Mucosa of stomach (tissue), 1 donor: ENCODE measurements around the gene NME7.

Experiments
- H3K27me3 ChIP-seq: one replicate; pipeline ENCODE4 v1.7.0; 2013; ENCODE audit warnings: mild to moderate bottlenecking, low read length; ENCODE audit not compliant: control insufficient read depth, insufficient read depth
- H3K36me3 ChIP-seq: one replicate; pipeline ENCODE4 v1.7.0; 2013; ENCODE audit warnings: low read length; ENCODE audit not compliant: control insufficient read depth, insufficient read depth
- H3K4me1 ChIP-seq: one replicate; pipeline ENCODE4 v1.7.0; 2013; ENCODE audit warnings: mild to moderate bottlenecking, low read length; ENCODE audit not compliant: control insufficient read depth, insufficient read depth
- H3K4me3 ChIP-seq: one replicate; pipeline ENCODE4 v1.7.0; 2013; ENCODE audit warnings: low read length
- H3K9ac ChIP-seq: one replicate; pipeline ENCODE4 v1.7.0; 2013; ENCODE audit warnings: mild to moderate bottlenecking, low read length, moderate library complexity
- H3K9me3 ChIP-seq: one replicate; pipeline ENCODE4 v1.7.0; 2013; ENCODE audit warnings: mild to moderate bottlenecking, low read length, moderate library complexity; ENCODE audit not compliant: control insufficient read depth
- donor health status: Pancreatic carcinoma.

The NME7 gene

DNA sequence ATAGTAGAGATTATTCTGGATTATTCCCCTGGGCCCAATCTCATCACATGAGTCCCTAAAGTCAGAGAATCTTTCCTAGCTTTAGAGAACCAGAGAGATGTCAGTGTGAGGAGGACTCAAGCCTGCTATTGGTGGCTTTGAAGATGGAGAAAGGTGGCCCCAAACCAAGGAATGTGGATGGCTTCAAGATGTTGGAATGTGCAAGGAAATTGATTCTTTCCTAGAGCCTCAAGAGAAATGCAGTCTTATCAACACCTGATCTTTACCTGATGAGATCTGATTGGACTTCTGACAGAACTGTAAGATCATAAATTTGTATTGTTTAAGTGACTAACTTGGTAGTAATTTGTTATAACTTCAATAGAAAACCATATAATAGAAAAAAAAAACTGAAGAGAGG, 51.0 kb downstream of the NME7 start:
- no peak overlapping the region for H3K4me3 ChIP-seq
- H3K9ac ChIP-seq = no peak overlapping the region
- no peaks in the 10 kb centered on the region for H3K4me1 ChIP-seq
- H3K27me3 ChIP-seq = no peaks in the 10 kb centered on the region
- no peaks in the 10 kb centered on the region for H3K36me3 ChIP-seq
- no peaks in the 10 kb centered on the region for H3K9me3 ChIP-seq

DNA sequence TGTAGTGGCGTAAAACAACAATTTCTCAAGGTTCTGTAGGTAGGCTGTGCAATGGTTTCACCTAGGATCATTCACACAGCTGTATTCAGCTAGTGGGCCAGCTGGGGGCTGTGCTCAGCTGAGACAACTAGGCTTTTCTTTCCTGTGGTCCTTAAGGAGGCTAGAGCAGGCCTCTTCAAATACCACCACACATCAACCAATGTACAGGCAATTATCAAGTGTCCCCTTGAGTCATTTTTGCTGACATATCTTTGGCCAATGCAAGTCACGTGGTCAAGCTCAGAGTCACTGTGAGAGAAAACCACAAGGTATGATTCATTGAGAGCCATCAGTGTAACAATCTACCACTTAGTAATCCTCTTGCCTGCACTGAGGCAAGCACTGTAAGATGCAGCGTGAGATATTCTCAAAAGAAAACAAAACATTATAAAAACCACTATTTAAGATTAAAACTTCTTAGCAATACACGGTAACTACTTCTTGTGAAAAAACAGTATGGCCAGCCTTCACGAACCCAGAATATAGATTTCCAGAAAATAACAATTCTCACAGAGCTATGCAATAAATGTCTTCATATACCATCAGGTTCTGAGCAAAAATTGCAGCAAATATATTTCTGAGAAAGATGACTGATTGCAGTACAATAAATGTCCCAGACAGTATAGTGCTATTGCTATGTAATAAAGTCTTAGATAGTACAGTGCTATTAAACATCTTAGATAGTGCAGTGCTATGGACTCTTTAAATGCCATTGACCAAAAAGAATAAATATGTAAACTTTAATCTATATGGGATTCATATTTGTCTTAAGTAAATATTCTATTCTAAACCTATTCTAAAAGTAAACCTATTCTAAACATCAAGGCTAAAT, 55.3 kb downstream of the NME7 start:
- H3K36me3 ChIP-seq = no peaks in the 10 kb centered on the region
- no peak overlapping the region for H3K4me3 ChIP-seq
- H3K9me3 ChIP-seq = no peaks in the 10 kb centered on the region
- H3K9ac ChIP-seq = no peak overlapping the region
- H3K27me3 ChIP-seq = no peaks in the 10 kb centered on the region
- H3K4me1 ChIP-seq = no peaks in the 10 kb centered on the region

DNA sequence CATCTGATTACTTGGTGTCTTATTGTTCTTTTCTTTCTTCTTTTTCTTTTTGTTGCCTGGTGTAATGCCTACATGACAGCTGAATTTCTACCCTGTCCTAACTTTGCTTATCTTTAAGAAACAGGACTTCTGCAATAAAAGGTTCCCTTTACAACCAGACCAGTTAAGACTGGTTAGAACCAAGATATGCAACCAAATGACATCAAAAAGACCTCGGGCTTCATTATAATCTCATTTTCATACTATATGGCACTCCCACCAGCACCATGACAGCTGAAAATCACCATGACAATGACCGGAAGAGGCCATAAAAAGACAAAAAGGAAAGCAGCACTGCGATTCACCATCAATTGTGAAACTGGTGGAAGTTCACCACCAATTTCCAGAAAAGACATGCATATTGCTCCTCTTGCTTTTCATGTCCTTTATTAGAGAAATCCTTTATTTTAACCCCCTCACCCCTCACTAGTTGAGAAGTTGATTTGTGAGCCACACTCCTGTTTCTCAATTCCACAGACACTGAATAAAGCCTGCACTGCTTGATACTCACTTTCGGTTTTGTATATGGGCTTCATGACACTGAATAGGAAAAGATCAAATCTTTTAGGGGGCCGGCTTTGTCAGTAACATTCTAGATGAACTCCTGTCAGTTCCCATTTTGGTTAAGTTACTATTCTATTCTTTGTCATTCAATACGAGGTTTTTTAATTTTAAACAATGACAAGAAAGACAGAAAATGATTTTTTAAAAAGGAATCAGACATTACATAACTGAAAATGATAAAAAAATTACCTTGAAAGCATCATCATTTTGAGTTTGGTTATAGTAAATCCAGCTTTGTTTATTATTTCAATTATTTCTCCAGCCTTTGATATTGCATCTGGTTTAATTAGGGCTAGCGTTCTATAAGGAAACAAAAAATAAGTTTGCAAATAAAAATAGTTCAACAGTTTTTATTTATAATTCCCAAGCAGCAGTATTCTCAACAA, 58.1 kb downstream of the NME7 start:
- H3K9ac ChIP-seq = no peak overlapping the region
- H3K36me3 ChIP-seq = no peaks in the 10 kb centered on the region
- no peaks in the 10 kb centered on the region for H3K27me3 ChIP-seq
- H3K9me3 ChIP-seq = no peaks in the 10 kb centered on the region
- H3K4me3 ChIP-seq = no peak overlapping the region
- no peaks in the 10 kb centered on the region for H3K4me1 ChIP-seq

DNA sequence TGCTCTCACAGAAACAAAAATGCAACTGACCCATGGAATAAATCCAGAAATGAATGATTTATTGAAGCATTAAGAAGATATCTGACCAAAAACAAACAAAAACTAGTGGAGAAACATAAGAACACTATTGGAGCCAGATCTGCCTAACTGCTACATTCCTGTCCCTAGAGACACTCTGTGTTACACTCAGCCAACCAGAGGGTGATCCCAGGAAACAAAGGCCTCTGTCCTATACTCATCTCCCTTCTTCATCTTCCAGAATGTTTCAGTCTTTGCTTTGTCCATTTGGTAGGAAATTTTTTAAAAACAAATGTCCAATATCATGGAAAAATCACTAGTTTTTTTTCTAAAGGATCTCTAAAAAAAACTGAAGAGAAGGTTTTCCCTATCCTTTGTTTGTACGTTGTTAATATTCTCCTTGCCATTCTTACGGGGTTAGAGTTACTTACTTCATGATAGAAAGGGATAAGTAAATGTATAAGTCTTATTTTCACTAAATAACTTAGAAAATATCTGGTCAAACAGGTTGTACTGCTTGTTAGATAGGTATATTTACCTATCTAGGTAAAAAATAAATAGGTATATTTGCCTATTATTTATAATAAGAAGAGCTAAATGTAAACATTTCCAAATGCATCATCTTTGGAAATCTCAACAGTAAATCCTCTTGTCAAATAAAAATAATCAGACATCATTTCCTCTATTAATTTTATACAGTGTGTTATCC, 59.1 kb downstream of the NME7 start:
- Histone ChIP-seq H3K4me3 (no peak overlapping the region), H3K36me3 (no peaks in the 10 kb centered on the region), H3K4me1 (no peaks in the 10 kb centered on the region), H3K27me3 (no peaks in the 10 kb centered on the region), H3K9me3 (no peaks in the 10 kb centered on the region), H3K9ac (no peak overlapping the region)

DNA sequence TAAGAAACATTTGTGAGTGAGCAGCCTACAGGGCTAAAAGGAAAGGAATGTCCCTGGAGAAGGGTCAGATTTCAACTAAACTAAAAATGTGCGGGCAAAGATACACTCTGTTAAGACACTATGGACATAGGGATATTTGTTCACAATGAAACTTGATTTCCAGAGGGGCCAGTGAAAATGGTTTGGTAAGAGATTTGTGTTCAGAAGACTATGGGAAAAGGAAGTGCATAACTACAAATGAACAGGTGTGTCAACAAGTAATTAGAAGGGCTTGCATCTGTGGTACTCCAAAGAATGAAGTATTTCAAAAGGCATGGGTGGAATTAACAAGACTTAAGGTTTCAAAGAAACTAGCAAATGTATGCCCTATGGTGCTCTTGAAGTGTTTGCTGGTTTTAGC, 60.4 kb downstream of the NME7 start:
- Histone ChIP-seq H3K4me3 (no peak overlapping the region), H3K27me3 (no peaks in the 10 kb centered on the region), H3K9ac (no peak overlapping the region), H3K36me3 (no peaks in the 10 kb centered on the region), H3K9me3 (no peaks in the 10 kb centered on the region), H3K4me1 (no peaks in the 10 kb centered on the region)

DNA sequence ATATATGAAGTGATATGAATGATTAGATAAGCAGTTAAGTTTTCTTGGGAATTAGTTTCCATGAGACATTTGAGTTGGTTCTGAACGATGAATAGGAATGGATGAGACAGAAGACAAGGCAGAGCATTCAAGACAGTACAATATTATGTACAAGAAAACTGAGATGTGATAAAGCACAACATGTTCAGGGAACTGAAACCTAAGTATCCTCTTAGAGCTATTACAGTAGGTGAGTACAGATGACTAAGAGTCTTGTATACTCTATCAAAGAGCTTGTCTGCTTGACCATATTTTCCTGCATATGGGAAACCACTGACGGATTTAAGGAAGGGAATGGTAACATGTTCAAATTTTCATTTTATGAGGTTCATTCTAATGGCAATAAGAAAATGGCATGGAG, 61.6 kb downstream of the NME7 start:
- Histone ChIP-seq H3K9ac (no peak overlapping the region), H3K27me3 (no peaks in the 10 kb centered on the region), H3K4me3 (no peak overlapping the region), H3K4me1 (no peaks in the 10 kb centered on the region), H3K9me3 (no peaks in the 10 kb centered on the region), H3K36me3 (no peaks in the 10 kb centered on the region)

DNA sequence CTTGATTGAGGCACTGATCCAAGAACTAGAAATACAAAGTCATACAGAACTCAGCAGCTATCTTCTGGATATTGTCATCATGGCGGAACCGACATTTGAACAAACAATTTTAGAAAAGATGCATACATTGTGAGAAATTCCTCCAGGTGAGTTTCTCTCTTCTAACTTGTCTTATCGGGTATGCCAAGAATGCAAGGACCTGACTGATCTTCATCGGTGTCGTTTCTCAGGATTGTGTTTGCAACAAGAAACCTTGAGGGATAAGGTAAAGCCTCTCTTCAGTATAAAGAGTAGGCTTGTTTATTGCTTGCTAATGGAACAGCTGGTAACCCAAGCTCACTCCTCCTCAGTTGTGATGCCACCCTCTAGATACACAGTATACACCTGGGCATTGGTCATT, 62.2 kb downstream of the NME7 start:
- H3K4me3 ChIP-seq = no peak overlapping the region
- H3K9me3 ChIP-seq = no peaks in the 10 kb centered on the region
- H3K9ac ChIP-seq = no peak overlapping the region
- H3K27me3 ChIP-seq = no peaks in the 10 kb centered on the region
- H3K4me1 ChIP-seq = no peaks in the 10 kb centered on the region
- H3K36me3 ChIP-seq = no peaks in the 10 kb centered on the region

DNA sequence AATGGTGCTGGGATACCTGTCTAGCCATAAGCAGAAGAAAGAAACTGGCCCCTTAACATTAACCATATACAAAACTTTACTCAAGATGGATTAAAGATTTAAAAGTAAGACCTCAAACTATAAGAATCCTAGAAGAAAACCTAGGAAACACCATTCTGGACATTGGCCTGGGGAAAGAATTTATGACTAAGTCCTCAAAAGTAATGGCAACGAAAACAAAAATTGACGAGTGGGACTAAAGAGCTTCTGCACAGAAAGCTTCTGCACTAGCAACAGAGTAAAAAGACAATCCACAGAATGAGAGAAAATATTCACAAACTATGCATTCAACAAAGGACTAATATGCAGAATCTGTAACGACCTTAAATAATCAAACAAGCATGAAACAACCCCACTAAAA, 66.7 kb downstream of the NME7 start:
- Histone ChIP-seq H3K4me1 (no peaks in the 10 kb centered on the region), H3K4me3 (no peak overlapping the region), H3K36me3 (no peaks in the 10 kb centered on the region), H3K9me3 (no peaks in the 10 kb centered on the region), H3K27me3 (no peaks in the 10 kb centered on the region), H3K9ac (no peak overlapping the region)

DNA sequence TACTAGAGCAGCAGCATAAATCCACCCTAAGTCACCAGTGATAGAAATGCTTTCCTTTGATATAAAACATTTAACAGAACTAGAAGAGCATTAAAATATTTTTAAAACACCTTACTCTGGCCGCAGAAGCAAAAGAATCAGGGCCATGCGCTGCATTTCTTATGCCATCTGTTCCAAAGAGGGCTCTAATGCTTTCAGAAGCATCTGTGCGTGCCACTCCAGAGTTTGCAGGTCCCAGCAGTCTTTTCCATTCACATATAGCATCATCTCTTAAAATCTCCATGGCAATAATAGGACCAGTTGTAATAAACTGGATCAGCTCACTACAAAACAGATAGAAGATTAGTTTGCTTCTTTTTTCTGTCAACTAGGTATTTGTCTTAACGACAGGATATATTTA, 69.2 kb downstream of the NME7 start:
- Histone ChIP-seq H3K4me3 (no peak overlapping the region), H3K36me3 (no peaks in the 10 kb centered on the region), H3K27me3 (no peaks in the 10 kb centered on the region), H3K9me3 (no peaks in the 10 kb centered on the region), H3K9ac (no peak overlapping the region), H3K4me1 (no peaks in the 10 kb centered on the region)

DNA sequence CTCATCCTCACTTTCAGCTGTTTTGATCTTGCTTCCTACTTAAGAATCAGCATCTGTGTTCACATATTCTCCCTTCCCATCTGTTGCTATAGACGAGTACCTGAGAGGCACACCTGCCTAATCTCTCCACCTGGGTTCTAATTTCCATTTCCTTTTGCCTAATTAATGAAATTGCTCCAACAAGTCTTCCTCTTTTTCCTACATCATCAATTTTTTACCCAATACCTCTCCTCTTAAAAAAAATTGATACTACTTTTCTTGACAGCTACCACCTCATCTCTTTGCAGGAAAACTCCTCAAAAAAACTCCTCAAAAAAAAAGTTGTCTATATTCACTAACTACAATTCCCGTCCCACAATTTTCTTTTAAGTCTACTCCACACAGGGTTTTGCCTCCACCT, 71.8 kb downstream of the NME7 start:
- no peaks in the 10 kb centered on the region for H3K9me3 ChIP-seq
- no peaks in the 10 kb centered on the region for H3K4me1 ChIP-seq
- no peak overlapping the region for H3K4me3 ChIP-seq
- H3K9ac ChIP-seq = no peak overlapping the region
- no peaks in the 10 kb centered on the region for H3K36me3 ChIP-seq
- H3K27me3 ChIP-seq = no peaks in the 10 kb centered on the region

DNA sequence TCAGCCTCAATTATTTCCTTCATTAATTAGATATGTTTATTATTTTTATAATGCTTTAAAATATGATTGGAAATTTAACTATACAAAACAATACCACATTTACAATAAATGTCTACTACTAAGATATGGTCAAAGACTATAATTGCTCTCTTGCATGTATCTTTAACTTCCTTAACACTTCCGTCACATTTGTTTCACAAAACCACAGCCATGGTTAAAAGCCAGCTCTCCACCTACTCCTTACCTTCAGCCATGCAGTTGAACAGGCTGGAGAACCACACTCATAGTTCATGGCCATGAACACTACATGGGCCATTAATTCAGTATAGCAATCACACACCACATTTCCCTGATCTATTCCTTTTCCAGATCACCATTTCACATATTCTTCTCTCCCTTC, 72.2 kb downstream of the NME7 start:
- H3K27me3 ChIP-seq = no peaks in the 10 kb centered on the region
- no peaks in the 10 kb centered on the region for H3K36me3 ChIP-seq
- no peak overlapping the region for H3K4me3 ChIP-seq
- no peaks in the 10 kb centered on the region for H3K9me3 ChIP-seq
- H3K4me1 ChIP-seq = no peaks in the 10 kb centered on the region
- H3K9ac ChIP-seq = no peak overlapping the region

DNA sequence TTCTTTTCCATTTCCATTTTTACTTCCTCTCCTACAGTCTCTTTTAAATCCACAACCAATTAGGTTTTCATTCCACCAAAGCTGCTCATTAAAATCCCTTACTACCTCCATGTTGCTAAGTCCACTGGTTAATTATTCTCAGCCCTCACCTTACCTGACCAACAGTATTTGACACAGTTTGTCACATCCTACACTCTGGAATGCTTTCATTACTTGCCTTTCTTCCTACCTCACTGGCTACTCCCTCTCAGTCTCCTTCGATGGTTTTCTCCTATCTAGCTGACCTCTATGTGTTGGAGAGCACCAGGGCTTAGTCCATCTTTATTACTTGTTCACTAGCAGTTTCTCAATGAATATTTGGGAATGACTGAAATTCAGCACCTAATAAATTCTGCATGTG, 78.6 kb downstream of the NME7 start:
- Histone ChIP-seq H3K9me3 (no peaks in the 10 kb centered on the region), H3K4me1 (no peaks in the 10 kb centered on the region), H3K4me3 (no peak overlapping the region), H3K27me3 (no peaks in the 10 kb centered on the region), H3K9ac (no peak overlapping the region), H3K36me3 (no peaks in the 10 kb centered on the region)
